Endothelial cell of umbilical vein (primary cell): ENCODE data around the gene ARHGAP22. TPM values are rescaled to one million over a fixed set of nuclear protein-coding genes. Genes with fewer than 3 reads are reported as not detected.

Experiments
- BruUV-seq: library from RNA; stranded (reverse); fragments of 400-500 nt; replicated peaks from 2 replicates; lab custom pipeline; 2021; lab: Mats Ljungman, UMichigan
- CTCF ChIA-PET: fragments of 300-600, 350-600 bp; sonication (Branson Sonifier 250); formaldehyde crosslinking; loops from one replicate; lab custom pipeline; 2021; ENCODE audit warnings: antibody characterized with exemption, inconsistent platforms; lab: Charles Lee
- POLR2A ChIA-PET: fragments of 300-600, 350-600 bp; sonication (Branson Sonifier 250); formaldehyde crosslinking; loops from one replicate; lab custom pipeline; 2021; ENCODE audit warnings: antibody characterized with exemption, inconsistent platforms; lab: Charles Lee
- DNase-seq: peaks from one replicate; pipeline ENCODE4 v3.0.0-alpha.2; 2011; ENCODE audit warnings: low read depth, low spot score
- FAIRE-seq: peaks from 2 replicates; lab custom pipeline; 2011; peaks lifted over from hg19 to GRCh38; lab: Jason Lieb, UNC
- H2AFZ ChIP-seq: 2 replicates; pipeline ENCODE4 v1.6.0; 2012; ENCODE audit warnings: low read depth, low read length, control low read depth, inconsistent platforms
- H3K27ac ChIP-seq: 2 replicates; pipeline ENCODE4 v1.5.1; 2011; ENCODE audit warnings: low read depth, mild to moderate bottlenecking, control low read depth, low read length, moderate library complexity; ENCODE audit not compliant: insufficient read depth
- H3K27me3 ChIP-seq, 2 experiments: 2 replicates each; pipeline versions ENCODE4 v1.6.0 to v1.6.1; 2011; ENCODE audit warnings: low read length in 2 of 2, mixed read lengths in 1 of 2; ENCODE audit not compliant: control insufficient read depth in 2 of 2, insufficient read depth in 2 of 2
- H3K36me3 ChIP-seq, 2 experiments: 2 replicates in 1 of 2; 3 replicates in 1 of 2; pipeline ENCODE4 v1.5.1; 2011; ENCODE audit warnings: low read length in 2 of 2, mild to moderate bottlenecking in 1 of 2, moderate library complexity in 1 of 2; ENCODE audit not compliant: control insufficient read depth in 2 of 2, insufficient read depth in 2 of 2; ENCODE audit errors: extremely low read depth in 1 of 2
- H3K4me1 ChIP-seq: 3 replicates; pipeline ENCODE4 v1.5.1; 2011; ENCODE audit warnings: mild to moderate bottlenecking, low read length; ENCODE audit not compliant: control insufficient read depth, insufficient read depth; ENCODE audit errors: extremely low read depth
- H3K4me2 ChIP-seq: 2 replicates; pipeline ENCODE4 v1.6.1; 2011; ENCODE audit warnings: low read length, control low read depth, mixed read lengths; ENCODE audit not compliant: insufficient read depth
- H3K4me3 ChIP-seq, 3 experiments: fragments of 200-600 bp in 1 of 3; sonication (generic), shearing (Covaris generic) in 1 of 3; replicated peaks in 1 of 3; 2 replicates each; pipeline ENCODE4 v1.5.1; 2011 to 2016; ENCODE audit warnings: control low read depth in 3 of 3, low read length in 3 of 3, mild to moderate bottlenecking in 2 of 3, inconsistent platforms in 1 of 3, low read depth in 1 of 3, moderate library complexity in 1 of 3; ENCODE audit not compliant: insufficient read depth in 1 of 3
- H3K79me2 ChIP-seq: 2 replicates; pipeline ENCODE4 v1.6.0; 2012; ENCODE audit warnings: low read length, inconsistent platforms; ENCODE audit not compliant: control insufficient read depth, insufficient read depth
- H3K9ac ChIP-seq: replicated peaks from 2 replicates; pipeline ENCODE3; 2011; ENCODE audit warnings: low read length, control low read depth; ENCODE audit not compliant: insufficient read depth; ENCODE audit errors: extremely low read depth
- H3K9me1 ChIP-seq: replicated peaks from 3 replicates; pipeline ENCODE4 v1.6.0; 2011; ENCODE audit warnings: mild to moderate bottlenecking, low read length; ENCODE audit not compliant: control insufficient read depth, insufficient read depth; ENCODE audit errors: extremely low read depth
- H3K9me3 ChIP-seq: replicated peaks from 2 replicates; pipeline ENCODE4 v1.5.1; 2012; ENCODE audit warnings: low read length, inconsistent platforms; ENCODE audit not compliant: control insufficient read depth, insufficient read depth
- H4K20me1 ChIP-seq: replicated peaks from 2 replicates; pipeline ENCODE3; 2011; ENCODE audit warnings: mild to moderate bottlenecking, low read length; ENCODE audit not compliant: control insufficient read depth, insufficient read depth; ENCODE audit errors: extremely low read depth
- EZH2 ChIP-seq: IDR thresholded peaks from 2 replicates; pipeline ENCODE4 v1.6.1; 2012; ENCODE audit warnings: borderline replicate concordance, low read depth, mild to moderate bottlenecking, moderate library complexity, low read length, inconsistent platforms; ENCODE audit not compliant: severe bottlenecking
- FOS ChIP-seq: IDR thresholded peaks from 2 replicates; pipeline ENCODE4 v1.6.1; 2011; ENCODE audit warnings: mild to moderate bottlenecking, low read length, moderate library complexity, borderline replicate concordance; ENCODE audit not compliant: insufficient read depth
- GATA2 ChIP-seq: IDR thresholded peaks from 2 replicates; pipeline ENCODE4 v1.7.0; 2011; ENCODE audit warnings: low read depth, mild to moderate bottlenecking, moderate library complexity, mixed read lengths, low read length; ENCODE audit not compliant: insufficient read length, insufficient read depth
- JUN ChIP-seq: IDR thresholded peaks from 2 replicates; pipeline ENCODE4 v1.6.1; 2011; ENCODE audit warnings: borderline replicate concordance, low read depth; ENCODE audit not compliant: insufficient read length, insufficient read depth
- MYC ChIP-seq: IDR thresholded peaks from one replicate; pipeline ENCODE4 v1.6.1; 2011; ENCODE audit warnings: mild to moderate bottlenecking, low read depth, low read length
- POLR2A ChIP-seq: IDR thresholded peaks from 2 replicates; pipeline ENCODE4 v1.6.1; 2012; ENCODE audit warnings: low read depth, mild to moderate bottlenecking, control low read depth, low read length
- POLR2AphosphoS5 ChIP-seq: IDR thresholded peaks from 2 replicates; pipeline ENCODE4 v1.6.1; 2012; ENCODE audit warnings: low read depth, mild to moderate bottlenecking, control low read depth, low read length, moderate library complexity; ENCODE audit not compliant: insufficient read depth
- dilution Hi-C: fragments of 300-500 bp; cut with MboI; formaldehyde crosslinking; loops from one replicate; pipeline ENCODE4 v1.15.0; 2019; ENCODE audit warnings: low sequenced_read_pairs; ENCODE audit not compliant: extremely low pct_ligation_motif_present
- intact Hi-C: fragments of 100-400 bp; cut with micrococcal nuclease; formaldehyde crosslinking; loops from one replicate; pipeline ENCODE4 v1.10.0; 2022
- polyA plus RNA-seq, 4 experiments: library from polyadenylated mRNA; depleted of rRNA in 3 of 4; stranded (reverse) in 3 of 4; unstranded in 1 of 4; fragments of >200 nt; gene quantifications; 2 replicates each; pipeline versions ENCODE4 v1.2.1 to v1.2.3, GENCODE V29; 2011 to 2012; ENCODE audit warnings: missing spikeins in 1 of 4
- total RNA-seq: library from RNA; stranded (reverse); gene quantifications from 2 replicates; pipeline ENCODE4 v1.2.3, GENCODE V29; 2021
- TF ChIP-seq, protein P1 (sequence below), 2 donors: IDR thresholded peaks; 1 replicate in 1 of 2; 2 replicates in 1 of 2; pipeline ENCODE4 v1.5.1; 2011; ENCODE audit warnings: low read length in 2 of 2, mild to moderate bottlenecking in 2 of 2, moderate library complexity in 2 of 2, control low read depth in 1 of 2, inconsistent platforms in 1 of 2, low read depth in 1 of 2; ENCODE audit not compliant: insufficient read depth in 1 of 2; ENCODE audit errors: extremely low read depth in 1 of 2
- TF ChIP-seq, protein P2 (sequence below): IDR thresholded peaks from 2 replicates; pipeline ENCODE4 v1.6.1; 2011; ENCODE audit not compliant: insufficient read depth, insufficient read length

Gene ARHGAP22
- total and polyA plus RNA-seq, 2 donors (not counting 3 experiments of a cell fraction or from before 2014, with no cell fraction given), result 8.6 to 50.3 TPM

DNA sequence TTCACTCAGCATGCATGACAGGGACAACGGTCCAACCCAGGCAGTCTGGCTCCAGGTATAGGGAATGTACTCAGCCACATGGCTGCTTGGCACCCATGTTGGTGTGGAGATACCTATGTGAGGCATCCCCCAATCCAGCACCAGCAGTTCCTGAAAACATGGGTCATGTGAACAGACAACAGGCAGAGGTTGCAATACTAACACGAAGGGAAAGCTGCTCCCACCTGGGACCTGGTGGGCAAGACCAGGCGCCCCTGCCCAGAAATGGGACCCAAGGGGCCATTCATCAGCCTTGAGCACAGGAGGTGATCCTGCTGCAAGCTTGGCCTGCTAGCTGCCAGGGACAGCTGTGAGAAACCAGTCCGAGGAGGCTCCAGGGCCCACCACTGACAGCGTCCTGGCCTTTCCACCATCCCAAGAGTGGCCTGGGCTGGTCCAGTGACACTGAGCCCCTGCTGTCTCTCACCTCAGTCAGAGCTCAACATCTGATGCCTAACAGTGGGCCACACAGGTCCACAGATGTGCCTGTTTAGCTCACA lies 142.3 kb downstream of the ARHGAP22 start:
- TF ChIP-seq EZH2 (no peak), POLR2AphosphoS5 (no peak), POLR2A (no peak), MYC (no peak), FOS (no peak), GATA2 (no peak), JUN (no peak)
- TF ChIP-seq, protein P1, sequence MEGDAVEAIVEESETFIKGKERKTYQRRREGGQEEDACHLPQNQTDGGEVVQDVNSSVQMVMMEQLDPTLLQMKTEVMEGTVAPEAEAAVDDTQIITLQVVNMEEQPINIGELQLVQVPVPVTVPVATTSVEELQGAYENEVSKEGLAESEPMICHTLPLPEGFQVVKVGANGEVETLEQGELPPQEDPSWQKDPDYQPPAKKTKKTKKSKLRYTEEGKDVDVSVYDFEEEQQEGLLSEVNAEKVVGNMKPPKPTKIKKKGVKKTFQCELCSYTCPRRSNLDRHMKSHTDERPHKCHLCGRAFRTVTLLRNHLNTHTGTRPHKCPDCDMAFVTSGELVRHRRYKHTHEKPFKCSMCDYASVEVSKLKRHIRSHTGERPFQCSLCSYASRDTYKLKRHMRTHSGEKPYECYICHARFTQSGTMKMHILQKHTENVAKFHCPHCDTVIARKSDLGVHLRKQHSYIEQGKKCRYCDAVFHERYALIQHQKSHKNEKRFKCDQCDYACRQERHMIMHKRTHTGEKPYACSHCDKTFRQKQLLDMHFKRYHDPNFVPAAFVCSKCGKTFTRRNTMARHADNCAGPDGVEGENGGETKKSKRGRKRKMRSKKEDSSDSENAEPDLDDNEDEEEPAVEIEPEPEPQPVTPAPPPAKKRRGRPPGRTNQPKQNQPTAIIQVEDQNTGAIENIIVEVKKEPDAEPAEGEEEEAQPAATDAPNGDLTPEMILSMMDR (IDR thresholded peaks at IDR 0.05; ENCODE audit: extremely low read depth in 1 of 2, insufficient read depth in 1 of 2, low read depth in 1 of 2, low read length in 2 of 2), result no peak
- TF ChIP-seq, protein P2, sequence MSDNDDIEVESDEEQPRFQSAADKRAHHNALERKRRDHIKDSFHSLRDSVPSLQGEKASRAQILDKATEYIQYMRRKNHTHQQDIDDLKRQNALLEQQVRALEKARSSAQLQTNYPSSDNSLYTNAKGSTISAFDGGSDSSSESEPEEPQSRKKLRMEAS, result no peak
- Histone ChIP-seq H3K4me3 (no peak overlapping the region), H3K4me2 (no peak overlapping the region), H3K27ac (no peak overlapping the region), H2AFZ (no peak overlapping the region), H3K36me3 (no peaks in the 10 kb centered on the region), H3K9me3 (no peaks in the 10 kb centered on the region), H3K9me1 (no peaks in the 10 kb centered on the region), H4K20me1 (no peaks in the 10 kb centered on the region), H3K79me2 (peaks cover 8% of the 10 kb centered on the region), H3K27me3 (no peaks in the 10 kb centered on the region), H3K4me1 (peaks cover 4% of the 10 kb centered on the region), H3K9ac (no peak overlapping the region)
- intact Hi-C loops, result no loop called here
- DNase-seq (no peak), FAIRE-seq (no peak)
- no TSS peak for BruUV-seq
- dilution Hi-C loops, result no loop called here
- POLR2A ChIA-PET, result no interaction called here
- CTCF ChIA-PET, result interaction anchor here (0.9 to 1.2 kb wide), 2 partner anchors 18 to 20 kb away, joined by 3 to 4 read pairs; no protein-coding TSS in a partner anchor
